Loucy (cell line): ENCODE measurements around the gene TBCD.

Experiments used
- H2AFZ ChIP-seq: fragments of 200-600 bp; sonication (generic); 2 replicates; pipeline ENCODE4 v1.6.0; 2016; ENCODE audit warnings: antibody characterized with exemption, mild to moderate bottlenecking, low read length, moderate library complexity
- H3F3A ChIP-seq: fragments of 200-600 bp; 2 replicates; pipeline ENCODE4 v1.6.0; 2016; ENCODE audit warnings: antibody characterized with exemption, low read depth, mild to moderate bottlenecking
- H3K27me3 ChIP-seq: fragments of 200-600 bp; sonication (generic); 2 replicates; pipeline ENCODE4 v1.6.1; 2014; ENCODE audit warnings: low read length, mild to moderate bottlenecking; ENCODE audit not compliant: insufficient read depth, poor library complexity, severe bottlenecking
- H3K36me3 ChIP-seq: fragments of 200-600 bp; sonication (generic); 2 replicates; pipeline ENCODE4 v1.6.1; 2016; ENCODE audit warnings: low read length; ENCODE audit not compliant: insufficient read depth
- H3K4me1 ChIP-seq: fragments of 200-600 bp; sonication (generic); 2 replicates; pipeline ENCODE4 v1.5.1; 2014; ENCODE audit warnings: low read length, mild to moderate bottlenecking; ENCODE audit not compliant: insufficient read depth, poor library complexity, severe bottlenecking
- H3K4me2 ChIP-seq: fragments of 200-600 bp; sonication (generic); 2 replicates; pipeline ENCODE4 v1.6.0; 2014; ENCODE audit warnings: antibody characterized with exemption, low read length, low read depth, mild to moderate bottlenecking; ENCODE audit not compliant: poor library complexity, severe bottlenecking
- H3K4me3 ChIP-seq: fragments of 200-600 bp; sonication (generic); 2 replicates; pipeline ENCODE4 v1.5.1; 2014; ENCODE audit warnings: low read length, mild to moderate bottlenecking, mixed read lengths; ENCODE audit not compliant: poor library complexity, severe bottlenecking
- H3K79me2 ChIP-seq: fragments of 200-600 bp; sonication (generic); 2 replicates; pipeline ENCODE4 v1.6.1; 2014; ENCODE audit warnings: low read length; ENCODE audit not compliant: insufficient read depth
- H3K9ac ChIP-seq: fragments of 200-600 bp; sonication (generic); 2 replicates; pipeline ENCODE4 v1.6.0; 2014; ENCODE audit warnings: mild to moderate bottlenecking, low read depth, low read length, moderate library complexity; ENCODE audit not compliant: poor library complexity, severe bottlenecking
- H3K9me2 ChIP-seq: fragments of 200-600 bp; sonication (generic); replicated peaks from 2 replicates; pipeline ENCODE4 v1.6.1; 2016; ENCODE audit warnings: low read depth, low read length, mixed read lengths
- H3K9me3 ChIP-seq: fragments of 200-600 bp; sonication (generic); 2 replicates; pipeline ENCODE4 v1.6.1; 2014; ENCODE audit warnings: mild to moderate bottlenecking, antibody characterized with exemption, low read length, low read depth; ENCODE audit not compliant: insufficient read depth
- H4K20me1 ChIP-seq: fragments of 200-600 bp; sonication (generic); 2 replicates; pipeline ENCODE4 v1.6.0; 2014; ENCODE audit warnings: antibody characterized with exemption, low read length, mild to moderate bottlenecking; ENCODE audit not compliant: insufficient read depth, poor library complexity, severe bottlenecking
- EZH2phosphoT487 ChIP-seq: fragments of 200-600 bp; IDR thresholded peaks from 2 replicates; pipeline ENCODE4 v1.6.1; 2018; ENCODE audit warnings: antibody characterized with exemption, mild to moderate bottlenecking, moderate library complexity, borderline replicate concordance
- TF ChIP-seq, protein P1 (sequence below): fragments of 200-600 bp; sonication (generic); conservative IDR thresholded peaks from 2 replicates; pipeline ENCODE4 v1.5.1; 2014; ENCODE audit warnings: mild to moderate bottlenecking, antibody characterized with exemption, low read length

TBCD gene

DNA sequence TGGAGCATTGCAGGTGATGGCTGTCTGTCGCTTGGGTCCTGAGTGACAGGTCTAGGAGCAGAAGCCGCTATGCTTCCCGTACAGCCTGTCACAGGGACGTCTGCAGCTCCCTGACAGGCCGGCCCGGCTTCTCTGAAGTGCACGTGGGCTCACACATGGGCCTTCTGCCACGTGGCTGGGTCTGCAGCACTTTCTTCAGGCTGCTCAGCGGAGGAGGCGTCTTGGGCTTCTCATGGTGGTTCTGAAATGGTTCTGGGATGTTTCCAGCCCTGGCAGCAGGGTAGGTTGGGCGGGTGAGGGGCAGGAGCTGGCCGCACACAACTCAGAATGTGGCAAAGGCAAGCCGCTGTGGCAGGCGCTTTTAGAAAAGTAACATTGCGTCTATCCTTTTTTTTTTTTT lies 168.3 kb downstream of the TBCD start:
- no peak for TF ChIP-seq EZH2phosphoT487
- TF ChIP-seq, protein P1, sequence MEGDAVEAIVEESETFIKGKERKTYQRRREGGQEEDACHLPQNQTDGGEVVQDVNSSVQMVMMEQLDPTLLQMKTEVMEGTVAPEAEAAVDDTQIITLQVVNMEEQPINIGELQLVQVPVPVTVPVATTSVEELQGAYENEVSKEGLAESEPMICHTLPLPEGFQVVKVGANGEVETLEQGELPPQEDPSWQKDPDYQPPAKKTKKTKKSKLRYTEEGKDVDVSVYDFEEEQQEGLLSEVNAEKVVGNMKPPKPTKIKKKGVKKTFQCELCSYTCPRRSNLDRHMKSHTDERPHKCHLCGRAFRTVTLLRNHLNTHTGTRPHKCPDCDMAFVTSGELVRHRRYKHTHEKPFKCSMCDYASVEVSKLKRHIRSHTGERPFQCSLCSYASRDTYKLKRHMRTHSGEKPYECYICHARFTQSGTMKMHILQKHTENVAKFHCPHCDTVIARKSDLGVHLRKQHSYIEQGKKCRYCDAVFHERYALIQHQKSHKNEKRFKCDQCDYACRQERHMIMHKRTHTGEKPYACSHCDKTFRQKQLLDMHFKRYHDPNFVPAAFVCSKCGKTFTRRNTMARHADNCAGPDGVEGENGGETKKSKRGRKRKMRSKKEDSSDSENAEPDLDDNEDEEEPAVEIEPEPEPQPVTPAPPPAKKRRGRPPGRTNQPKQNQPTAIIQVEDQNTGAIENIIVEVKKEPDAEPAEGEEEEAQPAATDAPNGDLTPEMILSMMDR: no peak
- peaks cover 70% of the 10 kb centered on the region; the same call in 1 of the 2 replicates for H3K36me3 ChIP-seq

DNA sequence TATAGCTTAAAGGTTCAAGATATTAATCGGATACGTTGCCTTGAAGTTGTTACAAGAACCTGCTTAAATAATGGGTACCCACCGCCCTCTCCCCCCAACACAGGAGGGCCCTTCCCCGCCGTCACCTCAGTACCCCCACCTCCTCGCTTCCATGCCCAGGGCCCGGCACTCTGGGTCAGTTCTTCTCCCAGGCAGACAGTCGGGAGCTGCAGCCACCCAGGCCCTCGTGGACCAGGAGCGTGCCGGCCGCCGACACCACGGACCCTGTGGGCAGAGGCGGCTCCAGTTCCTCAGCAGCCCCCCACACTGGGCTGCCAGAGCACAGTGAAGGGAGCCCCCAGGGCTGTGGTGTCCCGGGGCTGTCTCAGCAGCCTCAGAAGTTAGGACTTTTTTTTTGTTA lies 168.8 kb downstream of the TBCD start:
- Histone ChIP-seq H3K79me2 (no peaks in the 10 kb centered on the region; the same call in 1 of the 2 replicates), H3F3A (no peaks in the 10 kb centered on the region), H3K4me1 (peaks cover 8% of the 10 kb centered on the region), H3K36me3 (peaks cover 70% of the 10 kb centered on the region; the same call in 1 of the 2 replicates), H3K4me2 (no peak overlapping the region), H2AFZ (no peak overlapping the region), H3K9me2 (no peaks in the 10 kb centered on the region), H3K9me3 (no peaks in the 10 kb centered on the region), H4K20me1 (no peaks in the 10 kb centered on the region), H3K4me3 (no peak overlapping the region), H3K9ac (no peak overlapping the region), H3K27me3 (no peaks in the 10 kb centered on the region)
- TF ChIP-seq EZH2phosphoT487: no peak
- TF ChIP-seq, protein P1: no peak

More for the DNA sequence above, 168.3 kb downstream of the TBCD start:
- H3K4me3 ChIP-seq: no peak overlapping the region
- H3K9me3 ChIP-seq: no peaks in the 10 kb centered on the region
- peaks cover 8% of the 10 kb centered on the region for H3K4me1 ChIP-seq
- no peak overlapping the region for H2AFZ ChIP-seq
- H3K9ac ChIP-seq: no peak overlapping the region
- H3K9me2 ChIP-seq: no peaks in the 10 kb centered on the region
- H4K20me1 ChIP-seq: no peaks in the 10 kb centered on the region
- H3K79me2 ChIP-seq: no peaks in the 10 kb centered on the region; the same call in 1 of the 2 replicates
- no peak overlapping the region for H3K4me2 ChIP-seq
- H3K27me3 ChIP-seq: no peaks in the 10 kb centered on the region
- H3F3A ChIP-seq: no peaks in the 10 kb centered on the region

DNA sequence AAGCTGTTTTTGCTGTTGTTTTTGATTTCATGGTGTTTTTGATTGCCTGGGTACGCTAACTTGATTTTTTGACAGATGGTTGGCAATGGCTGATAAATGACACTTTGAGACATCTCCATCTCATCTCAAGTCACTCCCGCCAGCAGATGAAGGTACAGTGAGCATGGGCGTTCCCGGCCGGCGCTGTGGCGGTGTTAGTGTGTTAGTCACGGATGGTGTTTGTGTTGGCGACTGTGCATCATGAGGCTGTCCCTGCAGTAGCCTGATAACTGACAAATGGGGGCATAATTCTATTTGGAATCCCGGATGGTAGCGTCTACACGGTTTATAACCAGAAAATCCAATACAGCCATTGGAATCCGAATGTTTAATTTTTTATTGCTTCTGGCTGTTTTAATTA lies 169.6 kb downstream of the TBCD start:
- peaks cover 8% of the 10 kb centered on the region for H3K4me1 ChIP-seq
- H3K79me2 ChIP-seq: no peaks in the 10 kb centered on the region; the same call in 1 of the 2 replicates
- no peak overlapping the region for H3K9ac ChIP-seq
- no peak overlapping the region for H2AFZ ChIP-seq
- TF ChIP-seq, protein P1: no peak
- no peak for TF ChIP-seq EZH2phosphoT487
- no peaks in the 10 kb centered on the region for H3K27me3 ChIP-seq
- H3F3A ChIP-seq: no peaks in the 10 kb centered on the region
- H3K9me3 ChIP-seq: no peaks in the 10 kb centered on the region
- no peak overlapping the region for H3K4me3 ChIP-seq
- no peaks in the 10 kb centered on the region for H3K9me2 ChIP-seq
- H3K4me2 ChIP-seq: no peak overlapping the region
- H3K36me3 ChIP-seq: peaks cover 71% of the 10 kb centered on the region; the same call in 1 of the 2 replicates
- no peaks in the 10 kb centered on the region for H4K20me1 ChIP-seq
